ENCODE data around the gene TERC.

The TERC gene

DNA sequence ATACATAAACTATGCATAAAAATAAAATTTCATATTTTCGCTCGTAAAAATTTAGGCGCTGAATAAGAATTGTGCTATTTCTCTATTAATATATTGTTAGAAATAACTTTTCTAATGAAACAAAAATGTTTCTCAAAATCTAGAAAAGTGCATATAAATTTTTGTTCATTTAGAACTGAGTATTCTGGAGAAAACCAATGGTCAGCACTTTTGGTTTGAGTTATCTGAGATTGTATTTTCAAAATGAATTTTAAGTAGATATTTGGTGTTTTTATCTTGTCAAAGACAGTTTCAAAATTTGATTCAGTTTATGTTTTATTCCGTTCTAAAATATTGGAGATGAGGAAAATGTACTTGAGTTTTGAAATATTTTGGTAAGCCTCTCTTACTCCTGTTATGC, 22.3 kb upstream of the TERC start:
- Mint-ChIP-seq H3K27me3 (no peaks in the 10 kb centered on the region), H3K36me3 (ENCODE audit: insufficient read depth) (peaks cover 42% of the 10 kb centered on the region), H3K9me3 (no peaks in the 10 kb centered on the region), H3K4me1 (no peaks in the 10 kb centered on the region), H3K4me3 (no peak overlapping the region), H3K27ac (ENCODE audit: low read depth) (no peak overlapping the region)
- no peak for DNase-seq (ENCODE audit: low spot score in 2 of 2)
- ATAC-seq (replicated peaks; ENCODE audit: extremely low read depth, poor library complexity, severe bottlenecking), result no peak

DNA sequence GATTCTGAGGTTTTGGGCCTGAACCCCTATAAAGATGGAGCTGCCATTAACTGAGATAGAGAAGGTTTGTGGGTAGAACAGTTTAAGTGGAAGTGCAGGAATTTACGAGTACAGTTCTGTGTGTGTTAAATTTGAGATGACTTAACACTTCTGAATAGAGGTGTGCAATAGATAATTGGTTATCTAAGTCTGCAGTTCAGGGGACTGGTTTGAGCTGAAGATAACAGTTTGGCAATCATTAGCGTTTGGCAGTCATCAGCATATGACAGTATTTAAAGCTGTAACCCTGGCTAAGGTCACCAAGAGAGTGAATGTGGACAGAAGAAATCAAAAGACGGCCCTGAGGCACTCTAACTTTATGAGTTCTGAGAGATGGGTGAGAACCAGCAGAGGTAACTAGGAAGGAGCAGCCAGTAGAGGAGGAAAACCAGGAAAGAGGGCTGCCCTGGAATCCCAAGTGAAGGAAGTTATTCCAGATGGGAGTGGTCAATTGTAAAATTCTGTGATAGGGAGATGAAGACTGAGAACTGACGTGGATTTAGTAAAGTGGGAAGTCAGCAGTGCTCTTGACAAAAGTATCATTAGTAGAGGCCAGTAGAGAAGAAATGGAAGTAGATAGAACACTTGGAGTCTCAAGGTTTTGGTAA, 16.5 kb upstream of the TERC start:
- Mint-ChIP-seq H3K4me1 (peaks cover 43% of the 10 kb centered on the region), H3K9me3 (no peaks in the 10 kb centered on the region), H3K27ac (ENCODE audit: low read depth) (peak overlapping the region; percentile 8), H3K4me3 (no peak overlapping the region), H3K27me3 (no peaks in the 10 kb centered on the region), H3K36me3 (ENCODE audit: insufficient read depth) (peaks cover 53% of the 10 kb centered on the region)
- ATAC-seq (replicated peaks; ENCODE audit: extremely low read depth, poor library complexity, severe bottlenecking), result no peak
- DNase-seq (ENCODE audit: low spot score in 2 of 2), result no peak

- Mint-ChIP-seq H3K27ac (ENCODE audit: low read depth) (peak overlapping the region; percentile 8), H3K4me1 (peaks cover 48% of the 10 kb centered on the region), H3K4me3 (no peak overlapping the region), H3K36me3 (ENCODE audit: insufficient read depth) (peaks cover 48% of the 10 kb centered on the region), H3K27me3 (no peaks in the 10 kb centered on the region), H3K9me3 (no peaks in the 10 kb centered on the region)
- ATAC-seq (replicated peaks; ENCODE audit: extremely low read depth, poor library complexity, severe bottlenecking) (no peak), DNase-seq (ENCODE audit: low spot score in 2 of 2) (no peak)
Measured at GRCh38 chr3:169780742-169781141, 15.9 kb upstream of the TERC start.

GRCh38 chr3:169777822-169778221, 13.0 kb upstream of the TERC start:
- Mint-ChIP-seq H3K27me3 (no peaks in the 10 kb centered on the region), H3K4me1 (peaks cover 73% of the 10 kb centered on the region), H3K36me3 (ENCODE audit: insufficient read depth) (peaks cover 51% of the 10 kb centered on the region), H3K27ac (ENCODE audit: low read depth) (no peak overlapping the region), H3K4me3 (no peak overlapping the region), H3K9me3 (no peaks in the 10 kb centered on the region)
- no peak for DNase-seq (ENCODE audit: low spot score in 2 of 2)
- no peak for ATAC-seq (replicated peaks; ENCODE audit: extremely low read depth, poor library complexity, severe bottlenecking)

- Mint-ChIP-seq H3K27ac (ENCODE audit: low read depth) (peak overlapping the region; percentile 99), H3K4me3 (peak overlapping the region; percentile 96), H3K4me1 (peaks cover 72% of the 10 kb centered on the region), H3K36me3 (ENCODE audit: insufficient read depth) (peaks cover 51% of the 10 kb centered on the region), H3K27me3 (no peaks in the 10 kb centered on the region), H3K9me3 (no peaks in the 10 kb centered on the region)
- ATAC-seq (replicated peaks; ENCODE audit: extremely low read depth, poor library complexity, severe bottlenecking) (no peak), DNase-seq (ENCODE audit: low spot score in 2 of 2) (no peak)
Measured at GRCh38 chr3:169774186-169774585, 9.3 kb upstream of the TERC start.

DNA sequence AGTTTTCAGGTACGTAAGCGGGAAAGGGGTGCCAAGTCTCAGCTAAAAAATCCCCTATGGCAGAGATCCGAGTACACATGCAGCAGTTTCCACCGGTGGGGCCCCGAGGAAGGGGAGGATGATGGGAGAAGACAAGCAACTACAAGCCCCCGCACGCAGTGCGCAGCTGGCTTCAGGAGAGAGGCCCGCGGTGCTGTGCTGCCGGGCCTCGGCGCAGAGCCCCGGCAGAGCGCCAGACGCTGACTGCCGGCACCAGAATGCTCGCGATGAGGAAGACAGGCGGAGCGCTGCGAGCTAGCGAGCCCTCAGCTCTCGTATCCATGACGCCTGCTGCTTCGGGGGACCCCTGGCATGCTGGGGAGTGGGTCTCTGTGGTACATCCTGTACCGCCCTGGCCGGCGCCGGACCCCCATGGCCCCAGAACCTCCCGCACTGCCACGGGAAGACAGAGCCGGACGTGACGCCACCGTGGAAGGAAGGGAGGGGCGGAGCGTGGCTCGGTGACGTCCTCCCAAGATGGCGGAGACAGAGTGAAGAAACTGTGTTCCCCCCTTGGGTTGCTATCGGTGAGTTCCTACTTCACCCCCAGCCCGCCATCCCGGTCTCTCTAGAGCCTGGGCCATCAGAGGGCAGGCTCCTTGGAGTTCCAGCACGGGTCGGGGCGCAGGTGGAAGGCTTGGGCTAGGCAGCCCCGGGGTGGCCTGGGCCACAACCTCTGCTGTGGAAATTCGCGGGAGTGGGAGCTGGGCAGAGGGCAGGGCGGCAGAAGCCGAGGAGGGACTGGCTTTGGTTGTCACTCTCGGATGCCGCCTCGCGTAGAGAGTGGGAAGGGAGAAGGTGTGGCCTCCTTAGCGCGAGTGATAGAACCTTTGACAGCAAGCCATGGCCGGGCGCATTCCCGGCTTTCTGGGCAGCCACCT, 8.3 kb upstream of the TERC start, which contains the start of gene MYNN:
MYNN (plus strand) TSS at position 500 of the 920 bp plus-strand sequence. CDS start 900 bp downstream, outside the sequence.
- Mint-ChIP-seq H3K9me3 (no peaks in the 10 kb centered on the region), H3K27me3 (no peaks in the 10 kb centered on the region), H3K4me3 (peak within 1 kb of the TSS; percentile 96), H3K27ac (ENCODE audit: low read depth) (peak within 1 kb of the TSS; percentile 99), H3K4me1 (peaks cover 66% of the 10 kb centered on the region), H3K36me3 (ENCODE audit: insufficient read depth) (peaks cover 49% of the 10 kb centered on the region)
- DNase-seq (ENCODE audit: low spot score in 2 of 2), result peak; percentile 88 to 89
- ATAC-seq (replicated peaks; ENCODE audit: extremely low read depth, poor library complexity, severe bottlenecking), result peak; percentile 80

DNA sequence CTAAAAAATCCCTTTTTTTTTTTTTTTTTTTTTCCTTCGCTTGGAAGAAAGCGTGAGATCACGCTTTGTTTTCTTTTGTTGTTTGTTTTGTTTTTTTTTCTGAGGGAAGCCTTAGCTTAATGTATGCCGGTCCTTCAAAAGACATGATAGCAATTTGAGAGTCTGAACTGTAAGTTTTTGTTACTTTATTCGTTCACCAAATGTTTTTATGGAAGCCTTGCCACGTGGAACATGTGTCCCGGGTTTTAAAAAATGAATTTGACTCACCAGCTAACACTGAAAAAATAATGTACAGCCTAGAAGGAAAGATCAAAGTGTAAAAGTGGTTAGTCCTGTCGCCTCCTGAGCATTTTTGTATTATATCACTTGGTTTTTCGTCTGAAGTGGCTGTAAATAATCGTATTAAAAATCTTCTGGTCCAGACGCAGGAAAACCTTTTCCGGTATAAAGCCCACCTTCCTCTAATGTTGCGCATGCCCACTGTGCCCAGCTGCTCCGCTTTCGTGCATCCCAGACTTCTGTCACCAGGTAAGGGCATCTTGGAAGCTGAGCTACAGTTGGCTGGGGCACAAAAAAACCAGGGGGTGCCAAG, 7.5 kb upstream of the TERC start:
- Mint-ChIP-seq H3K9me3 (no peaks in the 10 kb centered on the region), H3K27me3 (no peaks in the 10 kb centered on the region), H3K36me3 (ENCODE audit: insufficient read depth) (peaks cover 46% of the 10 kb centered on the region), H3K4me3 (peak overlapping the region; percentile 96), H3K4me1 (peaks cover 58% of the 10 kb centered on the region), H3K27ac (ENCODE audit: low read depth) (peak overlapping the region; percentile 99)
- ATAC-seq (replicated peaks; ENCODE audit: extremely low read depth, poor library complexity, severe bottlenecking), result peak; percentile 21
- DNase-seq (ENCODE audit: low spot score in 2 of 2), result no peak

DNA sequence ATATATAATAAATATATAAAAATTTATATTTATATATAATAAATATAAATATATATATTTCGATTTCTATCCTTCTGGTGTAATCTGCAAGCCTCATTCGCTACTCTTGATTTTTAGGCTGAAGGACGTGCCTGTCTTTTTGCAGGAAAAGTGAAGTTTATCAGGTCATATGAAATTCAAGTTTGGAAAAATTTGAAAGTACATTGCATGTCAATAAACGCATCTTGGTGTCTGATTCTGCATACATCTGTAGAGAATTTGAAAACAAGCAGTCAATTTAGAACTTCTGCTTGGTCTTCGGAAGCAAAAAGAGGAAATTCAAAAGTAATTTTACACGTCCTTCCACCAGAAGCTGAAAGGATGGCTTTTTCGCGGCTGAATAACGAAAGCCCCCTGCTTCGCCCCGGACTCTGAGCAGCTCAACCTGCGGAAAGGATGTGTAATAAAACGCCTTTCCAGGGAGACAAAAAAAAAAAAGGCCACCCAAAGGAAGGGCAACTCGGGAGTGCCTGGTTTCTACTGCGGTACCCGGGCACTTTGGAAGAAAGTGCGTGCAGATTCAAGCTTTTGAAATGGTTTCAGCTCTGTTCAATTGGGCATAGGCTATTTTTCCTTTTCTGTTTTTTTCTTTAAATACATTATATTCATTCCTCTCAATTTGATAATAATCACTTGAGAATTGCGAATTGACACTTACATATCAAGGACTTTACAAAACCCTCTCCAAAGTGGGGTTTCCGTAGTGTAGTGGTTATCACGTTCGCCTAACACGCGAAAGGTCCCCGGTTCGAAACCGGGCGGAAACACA, 6.8 kb upstream of the TERC start:
- Mint-ChIP-seq H3K4me1 (peaks cover 51% of the 10 kb centered on the region), H3K27ac (ENCODE audit: low read depth) (peak overlapping the region; percentile 99), H3K4me3 (peak overlapping the region; percentile 96), H3K36me3 (ENCODE audit: insufficient read depth) (peaks cover 45% of the 10 kb centered on the region), H3K9me3 (no peaks in the 10 kb centered on the region), H3K27me3 (no peaks in the 10 kb centered on the region)
- peak; percentile 55 to 66 for DNase-seq (ENCODE audit: low spot score in 2 of 2)
- ATAC-seq (replicated peaks; ENCODE audit: extremely low read depth, poor library complexity, severe bottlenecking), result peak; percentile 11

- DNase-seq (ENCODE audit: low spot score in 2 of 2) (peak; percentile 21 to 27), ATAC-seq (replicated peaks; ENCODE audit: extremely low read depth, poor library complexity, severe bottlenecking) (no peak)
- peak within 1 kb of the TSS; percentile 81 for H3K4me3 Mint-ChIP-seq
- peaks cover 5% of the 10 kb centered on the region for H3K9me3 Mint-ChIP-seq
- peaks cover 41% of the 10 kb centered on the region for H3K4me1 Mint-ChIP-seq
- peak within 1 kb of the TSS; percentile 70 for H3K27ac Mint-ChIP-seq (ENCODE audit: low read depth)
- H3K27me3 Mint-ChIP-seq, result no peaks in the 10 kb centered on the region
- H3K36me3 Mint-ChIP-seq (ENCODE audit: insufficient read depth), result peaks cover 40% of the 10 kb centered on the region
Measured at GRCh38 chr3:169769287-169770181, 4.7 kb upstream of the TERC start, which contains the start of gene ACTRT3. ACTRT3 (minus strand) TSS chr3:169769561; CDS start chr3:169769520, 41 bp downstream.

GRCh38 chr3:169764312-169764881, 463 bp downstream of the TERC start:
- ATAC-seq (replicated peaks; ENCODE audit: extremely low read depth, poor library complexity, severe bottlenecking), result peak; percentile 46
- peak overlapping the region; percentile 93 for H3K27ac Mint-ChIP-seq (ENCODE audit: low read depth)
- peak in 1 of 2 donors; percentile 54 for DNase-seq (ENCODE audit: low spot score in 2 of 2)
- no peaks in the 10 kb centered on the region for H3K27me3 Mint-ChIP-seq
- peaks cover 13% of the 10 kb centered on the region for H3K36me3 Mint-ChIP-seq (ENCODE audit: insufficient read depth)
- H3K9me3 Mint-ChIP-seq, result peaks cover 5% of the 10 kb centered on the region
- peaks cover 16% of the 10 kb centered on the region for H3K4me1 Mint-ChIP-seq
- peak overlapping the region; percentile 92 for H3K4me3 Mint-ChIP-seq

DNA sequence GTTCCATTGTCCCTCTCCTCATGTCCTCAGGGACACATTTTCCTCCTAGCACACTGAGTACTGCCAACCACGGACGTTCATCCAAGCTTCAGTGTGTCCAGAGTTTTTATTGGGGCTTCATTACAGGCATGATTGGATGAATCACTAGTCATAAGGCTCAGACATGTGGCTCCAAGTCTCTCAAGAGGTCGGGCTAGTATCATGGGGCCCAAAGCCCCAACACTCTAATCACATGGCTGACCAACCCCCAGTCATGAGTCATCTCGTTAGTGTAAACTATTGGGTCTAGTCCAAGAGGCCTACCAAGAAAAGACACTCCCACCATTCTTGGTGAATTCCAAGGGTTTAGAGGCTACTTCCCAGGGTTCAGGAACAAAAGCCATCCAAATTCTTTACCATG, 4.4 kb downstream of the TERC start:
- Mint-ChIP-seq H3K4me1 (peaks cover 21% of the 10 kb centered on the region), H3K4me3 (no peak overlapping the region), H3K36me3 (ENCODE audit: insufficient read depth) (peaks cover 8% of the 10 kb centered on the region), H3K9me3 (no peaks in the 10 kb centered on the region), H3K27ac (ENCODE audit: low read depth) (no peak overlapping the region), H3K27me3 (no peaks in the 10 kb centered on the region)
- ATAC-seq (replicated peaks; ENCODE audit: extremely low read depth, poor library complexity, severe bottlenecking) (no peak), DNase-seq (ENCODE audit: low spot score in 2 of 2) (no peak)
